ENCODE results near the gene CRYGD. TPM values are rescaled to one million over a fixed set of nuclear protein-coding genes. Genes with fewer than 3 reads are reported as not detected.
"Not testable (repeated sequence)": the region's sequence is repeated elsewhere in the genome, so short reads cannot be mapped to it uniquely, and the experiment has no call there.

The CRYGD gene
- not detected in 2 replicates for total RNA-seq
- long read RNA-seq: 0 reads

GRCh38 chr2:208124013-208124715 lies at the start of gene CRYGD:
Gene CRYGD, minus strand, starts transcription at chr2:208124524. Its CDS starts 51 bp downstream, at chr2:208124473.
- H3K36me3 Mint-ChIP-seq (ENCODE audit: insufficient read depth); DNase-seq (ENCODE audit: low spot score, unreplicated experiment); H3K4me1 Mint-ChIP-seq (ENCODE audit: low read depth); H3K27ac Mint-ChIP-seq; H3K9me3 Mint-ChIP-seq (ENCODE audit: low read depth); H3K27me3 Mint-ChIP-seq: not testable (repeated sequence)
- H3K4me3 Mint-ChIP-seq (ENCODE audit: low read depth): peak within 1 kb of the TSS; percentile 29

GRCh38 chr2:208172125-208172524 lies 47.8 kb upstream of the CRYGD start:
- Mint-ChIP-seq H3K4me1 (ENCODE audit: low read depth) (peaks cover 1% of the 10 kb centered on the region), H3K27ac (no peak overlapping the region), H3K9me3 (ENCODE audit: low read depth) (no peaks in the 10 kb centered on the region), H3K4me3 (ENCODE audit: low read depth) (no peak overlapping the region), H3K36me3 (ENCODE audit: insufficient read depth) (no peaks in the 10 kb centered on the region), H3K27me3 (no peaks in the 10 kb centered on the region)
- TF ChIP-seq, protein P1, sequence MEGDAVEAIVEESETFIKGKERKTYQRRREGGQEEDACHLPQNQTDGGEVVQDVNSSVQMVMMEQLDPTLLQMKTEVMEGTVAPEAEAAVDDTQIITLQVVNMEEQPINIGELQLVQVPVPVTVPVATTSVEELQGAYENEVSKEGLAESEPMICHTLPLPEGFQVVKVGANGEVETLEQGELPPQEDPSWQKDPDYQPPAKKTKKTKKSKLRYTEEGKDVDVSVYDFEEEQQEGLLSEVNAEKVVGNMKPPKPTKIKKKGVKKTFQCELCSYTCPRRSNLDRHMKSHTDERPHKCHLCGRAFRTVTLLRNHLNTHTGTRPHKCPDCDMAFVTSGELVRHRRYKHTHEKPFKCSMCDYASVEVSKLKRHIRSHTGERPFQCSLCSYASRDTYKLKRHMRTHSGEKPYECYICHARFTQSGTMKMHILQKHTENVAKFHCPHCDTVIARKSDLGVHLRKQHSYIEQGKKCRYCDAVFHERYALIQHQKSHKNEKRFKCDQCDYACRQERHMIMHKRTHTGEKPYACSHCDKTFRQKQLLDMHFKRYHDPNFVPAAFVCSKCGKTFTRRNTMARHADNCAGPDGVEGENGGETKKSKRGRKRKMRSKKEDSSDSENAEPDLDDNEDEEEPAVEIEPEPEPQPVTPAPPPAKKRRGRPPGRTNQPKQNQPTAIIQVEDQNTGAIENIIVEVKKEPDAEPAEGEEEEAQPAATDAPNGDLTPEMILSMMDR (IDR thresholded peaks at IDR 0.05; ENCODE audit: unreplicated experiment): no peak
- DNase-seq (ENCODE audit: low spot score, unreplicated experiment): no peak

DNA sequence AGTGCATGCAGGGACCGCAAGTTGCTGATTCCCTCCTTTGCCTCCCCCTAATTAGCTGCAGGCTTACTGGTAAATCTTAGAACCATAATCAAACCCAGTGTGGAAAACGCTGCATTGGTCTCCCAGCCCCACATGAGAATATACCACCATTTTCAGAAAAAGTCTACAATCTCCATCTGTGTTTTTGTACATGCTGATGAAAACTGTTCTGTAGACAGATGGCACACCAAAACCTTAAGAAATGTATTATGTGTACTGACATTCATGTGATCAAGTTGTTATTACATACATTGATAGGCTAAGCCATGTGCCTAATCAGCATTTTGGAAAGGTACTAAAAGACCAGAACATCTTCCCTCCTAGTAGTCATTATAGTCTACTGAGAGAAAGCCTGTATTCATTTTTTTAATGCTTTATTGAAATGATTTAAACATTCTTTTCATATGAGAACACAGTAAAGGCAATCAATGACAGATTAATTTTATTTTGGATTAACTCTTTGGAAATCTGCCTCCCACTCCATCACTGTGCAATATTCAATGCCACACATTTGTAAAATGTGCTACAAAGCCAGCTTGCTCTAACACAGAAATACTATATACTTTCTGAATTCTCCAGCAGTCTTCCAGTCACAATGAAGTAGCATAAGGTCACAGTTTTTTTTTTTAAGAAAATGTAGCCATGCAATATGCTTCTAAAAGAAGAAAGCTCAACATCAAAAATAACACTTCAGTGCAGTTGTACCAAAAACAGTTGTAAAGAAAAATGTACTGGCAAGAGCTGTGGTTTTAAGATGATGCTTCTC lies 40.8 kb upstream of the CRYGD start:
- Mint-ChIP-seq H3K9me3 (ENCODE audit: low read depth) (no peaks in the 10 kb centered on the region), H3K27me3 (no peaks in the 10 kb centered on the region), H3K4me1 (ENCODE audit: low read depth) (peaks cover 15% of the 10 kb centered on the region), H3K36me3 (ENCODE audit: insufficient read depth) (no peaks in the 10 kb centered on the region), H3K4me3 (ENCODE audit: low read depth) (no peak overlapping the region), H3K27ac (no peak overlapping the region)
- no peak for DNase-seq (ENCODE audit: low spot score, unreplicated experiment)
- TF ChIP-seq, protein P1 (IDR thresholded peaks at IDR 0.05; ENCODE audit: unreplicated experiment): no peak

DNA sequence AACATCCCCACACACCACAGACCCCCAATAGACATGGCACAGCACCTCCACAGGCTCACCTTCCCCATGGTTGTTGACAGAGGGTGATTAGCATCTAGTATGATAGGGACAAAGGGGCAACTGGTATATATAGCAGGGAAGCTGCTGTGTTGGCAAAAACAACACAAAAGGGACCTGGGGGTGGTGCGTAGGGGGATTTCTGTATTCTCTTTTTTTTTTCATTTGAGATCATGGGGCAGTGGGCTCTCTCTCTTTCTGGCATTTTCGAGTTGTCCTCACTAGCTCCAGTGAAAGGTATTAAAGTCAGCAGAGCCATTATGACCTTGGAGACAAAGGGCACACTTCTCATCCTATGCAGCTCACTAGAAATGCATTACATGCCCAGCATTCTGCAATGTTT lies 39.2 kb upstream of the CRYGD start, which contains the start of gene CRYGA:
TSS of gene CRYGA (minus strand) at position 101 of the 400 bp plus-strand sequence. CDS start at position 68, 33 bp downstream.
- no peak within 1 kb of the TSS for H3K27ac Mint-ChIP-seq
- H3K4me1 Mint-ChIP-seq (ENCODE audit: low read depth): peaks cover 15% of the 10 kb centered on the region
- TF ChIP-seq, protein P1 (IDR thresholded peaks at IDR 0.05; ENCODE audit: unreplicated experiment): no peak
- H3K9me3 Mint-ChIP-seq (ENCODE audit: low read depth): no peaks in the 10 kb centered on the region
- H3K4me3 Mint-ChIP-seq (ENCODE audit: low read depth): no peak within 1 kb of the TSS
- DNase-seq (ENCODE audit: low spot score, unreplicated experiment): no peak
- H3K36me3 Mint-ChIP-seq (ENCODE audit: insufficient read depth): no peaks in the 10 kb centered on the region
- H3K27me3 Mint-ChIP-seq: no peaks in the 10 kb centered on the region

DNA sequence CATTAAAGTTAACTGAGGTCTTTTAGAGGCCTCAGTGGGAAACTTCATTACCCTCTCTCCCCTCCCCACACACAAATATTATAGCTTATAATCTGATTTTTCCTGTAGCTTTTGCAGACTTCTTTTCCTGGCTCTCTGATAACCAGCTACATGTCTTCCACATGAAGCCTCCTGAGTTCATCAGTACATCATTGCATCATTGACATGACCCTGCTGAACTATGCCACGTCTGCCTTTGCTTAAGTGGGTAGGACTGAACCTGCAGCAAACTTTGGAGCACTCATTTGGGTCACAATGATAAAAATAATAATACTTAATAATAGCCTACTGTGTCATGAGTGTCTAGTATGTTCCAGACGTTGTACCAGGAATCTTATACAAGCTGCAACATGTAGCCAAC lies 32.1 kb upstream of the CRYGD start:
- TF ChIP-seq, protein P1 (IDR thresholded peaks at IDR 0.05; ENCODE audit: unreplicated experiment): no peak
- no peak overlapping the region for H3K4me3 Mint-ChIP-seq (ENCODE audit: low read depth)

More for the DNA sequence above, 32.1 kb upstream of the CRYGD start:
- H3K27me3 Mint-ChIP-seq: no peaks in the 10 kb centered on the region
- peaks cover 3% of the 10 kb centered on the region for H3K9me3 Mint-ChIP-seq (ENCODE audit: low read depth)
- DNase-seq (ENCODE audit: low spot score, unreplicated experiment): no peak
- H3K27ac Mint-ChIP-seq: no peak overlapping the region
- no peaks in the 10 kb centered on the region for H3K4me1 Mint-ChIP-seq (ENCODE audit: low read depth)
- no peaks in the 10 kb centered on the region for H3K36me3 Mint-ChIP-seq (ENCODE audit: insufficient read depth)

Data from progenitor cell of endocrine pancreas (in vitro differentiated cells).